Left lung (tissue), 10 donors: ENCODE measurements around the gene ANKRD66. TPM values are rescaled to one million over a fixed set of nuclear protein-coding genes. Genes with fewer than 3 reads are reported as not detected.
"Not testable (repeated sequence)": the region's sequence is repeated elsewhere in the genome, so short reads cannot be mapped to it uniquely, and the experiment has no call there.

ENCODE experiments used
- ATAC-seq: fragments of 200-7000 bp; cut with Tn5 transposase; one replicate; pipeline ENCODE4 v1.9.1; 2020; ENCODE audit warnings: moderate library complexity
- DNase-seq, 4 donors: peaks; one replicate each; pipeline ENCODE4 v3.0.0-alpha.2; 2013 to 2020
- H3K27ac ChIP-seq, 2 donors: fragments of 200-600 bp; sonication (generic) in 1 of 2; one replicate each; pipeline versions ENCODE4 v1.5.0 to v1.8.0; 2020 to 2021
- H3K27me3 ChIP-seq, 2 donors: fragments of 200-600 bp; sonication (generic) in 1 of 2; one replicate each; pipeline versions ENCODE4 v1.5.0 to v1.8.0; 2020 to 2021
- H3K36me3 ChIP-seq, 2 donors: fragments of 200-600 bp; sonication (generic) in 1 of 2; one replicate each; pipeline versions ENCODE4 v1.5.0 to v1.8.0; 2020 to 2021
- H3K4me1 ChIP-seq, 2 donors: fragments of 200-600 bp; one replicate each; pipeline ENCODE4 v1.8.0; 2021
- H3K4me3 ChIP-seq, 2 donors: fragments of 200-600 bp; sonication (generic) in 1 of 2; one replicate each; pipeline versions ENCODE4 v1.5.0 to v1.8.0; 2020 to 2021; ENCODE audit warnings: mild to moderate bottlenecking in 1 of 2
- H3K9me3 ChIP-seq, 2 donors: fragments of 200-600 bp; sonication (generic) in 1 of 2; one replicate each; pipeline versions ENCODE4 v1.5.0 to v1.8.0; 2020 to 2021
- intact Hi-C, 2 donors: fragments of 100-400 bp; cut with DNase I; formaldehyde crosslinking; loops; one replicate each; pipeline versions ENCODE4 v1.11.2 to v1.14.2; 2022
- polyA plus RNA-seq, 6 donors: library from polyadenylated mRNA; unstranded; fragments of 120-200 nt; gene quantifications; one replicate each; pipeline ENCODE4 v1.2.1, GENCODE V29; 2013; ENCODE audit not compliant: insufficient read length in 6 of 6
- total RNA-seq, 2 donors: library from RNA; stranded (reverse); fragmentation: NEBNext Ultra II Directional; extraction: Animal tissue kit (Norgen Biotek cat#: 25700); gene quantifications; one replicate each; pipeline ENCODE4 v1.2.1, GENCODE V29; 2021
- TF ChIP-seq, protein P1 (sequence below), 2 donors: fragments of 200-600 bp; sonication (generic) in 1 of 2; IDR thresholded peaks; one replicate each; pipeline versions ENCODE4 v1.5.0 to v1.8.0; 2021; ENCODE audit warnings: antibody characterized with exemption in 2 of 2
- donor health status: DM: no; HTN: yes; CAD: no.
- donor health status: DM: no; HTN: no; CAD: no.

ANKRD66 gene
- total and polyA plus RNA-seq, 8 donors, result 0.36 to 2.9 (median 2.4) TPM; not detected in 1

GRCh38 chr6:46741910-46742309 is 4.8 kb upstream of the ANKRD66 start:
- Histone ChIP-seq H3K27ac (no peak overlapping the region), H3K4me3 (no peak overlapping the region), H3K4me1 (no peaks in the 10 kb centered on the region), H3K36me3 (no peaks in the 10 kb centered on the region), H3K9me3 (no peaks in the 10 kb centered on the region), H3K27me3 (peaks cover 3 to 19% of the 10 kb centered on the region in 2 donors)
- no peak for ATAC-seq
- TF ChIP-seq, protein P1, sequence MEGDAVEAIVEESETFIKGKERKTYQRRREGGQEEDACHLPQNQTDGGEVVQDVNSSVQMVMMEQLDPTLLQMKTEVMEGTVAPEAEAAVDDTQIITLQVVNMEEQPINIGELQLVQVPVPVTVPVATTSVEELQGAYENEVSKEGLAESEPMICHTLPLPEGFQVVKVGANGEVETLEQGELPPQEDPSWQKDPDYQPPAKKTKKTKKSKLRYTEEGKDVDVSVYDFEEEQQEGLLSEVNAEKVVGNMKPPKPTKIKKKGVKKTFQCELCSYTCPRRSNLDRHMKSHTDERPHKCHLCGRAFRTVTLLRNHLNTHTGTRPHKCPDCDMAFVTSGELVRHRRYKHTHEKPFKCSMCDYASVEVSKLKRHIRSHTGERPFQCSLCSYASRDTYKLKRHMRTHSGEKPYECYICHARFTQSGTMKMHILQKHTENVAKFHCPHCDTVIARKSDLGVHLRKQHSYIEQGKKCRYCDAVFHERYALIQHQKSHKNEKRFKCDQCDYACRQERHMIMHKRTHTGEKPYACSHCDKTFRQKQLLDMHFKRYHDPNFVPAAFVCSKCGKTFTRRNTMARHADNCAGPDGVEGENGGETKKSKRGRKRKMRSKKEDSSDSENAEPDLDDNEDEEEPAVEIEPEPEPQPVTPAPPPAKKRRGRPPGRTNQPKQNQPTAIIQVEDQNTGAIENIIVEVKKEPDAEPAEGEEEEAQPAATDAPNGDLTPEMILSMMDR (IDR thresholded peaks at IDR 0.05), result no peak
- intact Hi-C loops, result no loop called here
- no peak for DNase-seq

DNA sequence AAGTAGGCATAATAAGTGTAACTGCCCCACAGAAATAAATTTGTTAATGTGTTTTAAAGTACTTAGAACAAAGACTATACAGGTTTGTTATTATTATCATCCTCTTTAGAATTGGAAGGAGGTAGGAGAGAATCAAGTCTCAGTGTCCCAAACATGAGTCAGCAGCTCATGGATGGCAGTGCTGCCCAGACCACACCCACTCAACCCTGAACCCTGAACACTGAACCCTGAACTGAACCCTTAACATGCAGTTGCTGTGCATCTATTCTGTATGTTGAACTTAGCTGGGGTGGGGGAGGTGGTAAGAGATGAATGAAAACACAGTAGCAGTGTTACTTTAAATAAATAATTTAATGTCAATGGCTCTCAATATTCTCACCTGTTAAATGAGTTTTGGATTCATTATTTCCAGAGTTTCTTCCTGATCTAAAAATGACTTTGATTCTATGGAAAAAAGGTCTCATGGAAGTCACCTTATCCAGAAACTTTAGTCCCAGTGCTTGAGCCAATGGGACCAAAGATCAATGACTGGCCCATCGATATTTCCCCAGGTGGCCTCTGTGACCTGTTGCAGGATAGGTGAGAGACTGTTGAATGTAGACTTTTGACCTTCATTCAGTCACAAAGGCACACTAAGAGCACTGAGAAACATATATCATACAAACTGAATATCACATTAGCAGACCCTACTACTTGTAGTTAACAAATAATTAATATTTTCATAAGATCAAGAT is 3.1 kb upstream of the ANKRD66 start:
- Histone ChIP-seq H3K27ac (no peak overlapping the region), H3K9me3 (no peaks in the 10 kb centered on the region), H3K4me1 (no peaks in the 10 kb centered on the region), H3K36me3 (no peaks in the 10 kb centered on the region), H3K27me3 (peaks cover 0 to 7% of the 10 kb centered on the region in 2 donors), H3K4me3 (no peak overlapping the region)
- no peak for DNase-seq
- ATAC-seq, result no peak
- intact Hi-C loops, result no loop called here
- TF ChIP-seq, protein P1 (IDR thresholded peaks at IDR 0.05), result no peak

DNA sequence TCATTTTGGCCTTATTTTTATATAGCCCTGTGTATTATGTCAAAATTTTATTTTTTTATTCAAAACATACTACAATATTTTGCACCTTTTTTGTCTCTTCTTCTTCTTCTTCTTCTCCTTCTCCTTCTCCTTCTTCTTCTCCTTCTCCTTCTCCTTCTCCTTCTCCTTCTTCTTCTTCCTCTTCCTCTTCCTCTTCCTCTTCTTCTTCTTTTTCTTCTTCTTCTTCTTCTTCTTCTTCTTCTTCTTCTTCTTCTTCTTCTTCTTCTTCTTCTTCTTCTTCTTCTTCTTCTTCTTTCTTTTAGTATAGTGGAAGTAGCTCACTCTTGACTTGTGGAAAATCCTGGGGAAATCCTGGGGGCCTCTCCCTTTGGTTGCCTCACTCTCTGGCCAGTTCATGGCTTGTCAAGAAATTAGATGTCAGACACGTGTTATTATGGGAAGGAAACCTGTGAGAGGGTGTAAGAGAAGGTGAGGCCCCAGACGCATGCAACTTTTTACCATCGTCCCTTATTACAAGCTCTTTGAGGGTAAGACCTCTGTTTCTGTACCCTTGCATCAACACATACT is 2.5 kb upstream of the ANKRD66 start:
- H3K36me3 ChIP-seq, H3K27me3 ChIP-seq, ATAC-seq, DNase-seq, H3K4me3 ChIP-seq, H3K27ac ChIP-seq, H3K9me3 ChIP-seq, H3K4me1 ChIP-seq, intact Hi-C loops: not testable (repeated sequence)

- no peaks in the 10 kb centered on the region for H3K36me3 ChIP-seq
- DNase-seq, result no peak
- no peak overlapping the region for H3K4me3 ChIP-seq
- intact Hi-C loops, result no loop called here
- TF ChIP-seq, protein P1 (IDR thresholded peaks at IDR 0.05), result no peak
- no peak for ATAC-seq
- H3K27me3 ChIP-seq, result peaks cover 0 to 7% of the 10 kb centered on the region in 2 donors
- H3K9me3 ChIP-seq, result no peaks in the 10 kb centered on the region
- H3K4me1 ChIP-seq, result no peaks in the 10 kb centered on the region
- no peak overlapping the region for H3K27ac ChIP-seq
Observed at GRCh38 chr6:46745973-46746372, 760 bp upstream of the ANKRD66 start.

GRCh38 chr6:46748940-46749503 is 2.3 kb downstream of the ANKRD66 start:
- Histone ChIP-seq H3K27ac (no peak overlapping the region), H3K36me3 (no peaks in the 10 kb centered on the region), H3K27me3 (peaks cover 0 to 7% of the 10 kb centered on the region in 2 donors), H3K9me3 (no peaks in the 10 kb centered on the region), H3K4me1 (no peaks in the 10 kb centered on the region), H3K4me3 (no peak overlapping the region)
- TF ChIP-seq, protein P1 (IDR thresholded peaks at IDR 0.05), result no peak
- ATAC-seq (no peak), DNase-seq (no peak)
- intact Hi-C loops, result no loop called here
